ENCODE results near the gene CDH6.

GRCh38 chr5:31255041-31255440 lies 61.6 kb downstream of the CDH6 start:
- no peak for TF ChIP-seq POLR2A (IDR thresholded peaks at IDR 0.05; ENCODE audit: low read depth, low read length)
- no peak for TF ChIP-seq CTCF (IDR thresholded peaks at IDR 0.05; ENCODE audit: extremely low read depth in 1 of 2, insufficient read depth in 1 of 2, low read depth in 1 of 2, low read length in 2 of 2)
- TF ChIP-seq POLR2AphosphoS5 (IDR thresholded peaks at IDR 0.05; ENCODE audit: insufficient read depth, low read depth, low read length) = no peak
- no peak for TF ChIP-seq EZH2 (IDR thresholded peaks at IDR 0.05; ENCODE audit: borderline replicate concordance, low read depth, low read length, severe bottlenecking)
- TF ChIP-seq GATA2 (IDR thresholded peaks at IDR 0.05; ENCODE audit: insufficient read depth, insufficient read length, low read depth, low read length) = no peak
- TF ChIP-seq JUN (IDR thresholded peaks at IDR 0.05; ENCODE audit: borderline replicate concordance, insufficient read depth, insufficient read length, low read depth) = no peak
- TF ChIP-seq MAX (IDR thresholded peaks at IDR 0.05; ENCODE audit: insufficient read depth, insufficient read length) = no peak
- no peak for TF ChIP-seq MYC (IDR thresholded peaks at IDR 0.05; ENCODE audit: low read depth, low read length)
- no peak for TF ChIP-seq FOS (IDR thresholded peaks at IDR 0.05; ENCODE audit: borderline replicate concordance, insufficient read depth, low read length)
